HG03460 (cell line): ENCODE measurements around the gene CLASP1.
"Not testable (repeated sequence)": the region's sequence is repeated elsewhere in the genome, so short reads cannot be mapped to it uniquely, and the experiment has no call there.

Experiments used
- ATAC-seq: cut with Tn5 transposase; IDR thresholded peaks from one replicate; pipeline ENCODE4 v1.9.1; 2021; ENCODE audit not compliant: unreplicated experiment

The CLASP1 gene

DNA sequence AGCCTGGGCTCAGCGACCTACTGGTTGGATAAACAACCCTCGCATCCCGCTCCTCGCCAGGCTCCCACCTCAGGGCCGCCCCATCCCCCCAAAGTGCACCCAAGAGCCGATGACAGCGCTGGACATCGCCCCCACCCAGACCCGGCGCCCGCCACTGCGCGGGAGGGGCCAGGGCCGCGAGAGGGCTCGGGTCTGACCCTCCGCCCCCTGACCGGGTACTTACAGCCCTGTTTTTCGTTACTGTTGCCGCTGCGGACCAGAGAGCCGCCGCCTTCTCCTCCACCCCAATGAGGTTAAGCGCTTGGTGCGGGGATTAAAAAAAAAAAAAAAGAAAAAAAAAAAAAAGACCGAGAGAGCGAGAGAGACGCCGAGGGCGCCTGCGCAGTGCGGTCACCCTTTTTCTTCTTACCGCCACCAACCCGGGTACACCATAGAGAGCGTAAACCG, at the start of gene CLASP1:
Gene CLASP1 (minus strand): TSS at position 314 of the 447 bp plus-strand sequence. CDS start 43,567 bp downstream, outside the sequence.
- peak; percentile 33 for ATAC-seq

DNA sequence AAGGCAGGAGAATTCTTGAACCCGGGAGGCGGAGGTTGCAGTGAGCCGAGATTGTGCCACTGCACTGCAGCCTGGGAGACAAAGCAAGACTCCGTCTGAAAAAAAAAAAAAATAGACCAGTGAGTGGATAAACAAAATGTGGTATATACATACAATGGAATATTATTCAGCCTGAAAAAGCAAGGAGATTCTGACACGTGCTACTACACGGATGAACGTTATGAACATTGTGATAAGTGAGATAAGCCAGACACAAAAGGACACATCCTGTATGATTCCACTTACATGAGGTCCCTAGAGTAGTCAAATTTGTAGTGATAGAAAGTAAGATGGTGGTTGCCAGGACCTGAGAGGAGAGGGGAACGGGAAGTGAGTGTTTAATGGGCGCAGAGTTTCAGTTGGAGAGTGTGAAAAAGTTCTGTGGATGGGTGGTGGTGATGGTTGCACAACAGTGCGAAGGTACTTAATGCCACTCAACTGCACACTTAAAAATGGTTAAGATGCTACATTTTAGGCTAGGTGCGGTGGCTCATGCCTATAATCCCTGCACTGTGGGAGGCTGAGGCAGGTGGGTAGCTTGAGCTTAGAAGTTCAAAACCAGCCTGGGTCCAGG, 49.2 kb upstream of the CLASP1 start:
- ATAC-seq = no peak

DNA sequence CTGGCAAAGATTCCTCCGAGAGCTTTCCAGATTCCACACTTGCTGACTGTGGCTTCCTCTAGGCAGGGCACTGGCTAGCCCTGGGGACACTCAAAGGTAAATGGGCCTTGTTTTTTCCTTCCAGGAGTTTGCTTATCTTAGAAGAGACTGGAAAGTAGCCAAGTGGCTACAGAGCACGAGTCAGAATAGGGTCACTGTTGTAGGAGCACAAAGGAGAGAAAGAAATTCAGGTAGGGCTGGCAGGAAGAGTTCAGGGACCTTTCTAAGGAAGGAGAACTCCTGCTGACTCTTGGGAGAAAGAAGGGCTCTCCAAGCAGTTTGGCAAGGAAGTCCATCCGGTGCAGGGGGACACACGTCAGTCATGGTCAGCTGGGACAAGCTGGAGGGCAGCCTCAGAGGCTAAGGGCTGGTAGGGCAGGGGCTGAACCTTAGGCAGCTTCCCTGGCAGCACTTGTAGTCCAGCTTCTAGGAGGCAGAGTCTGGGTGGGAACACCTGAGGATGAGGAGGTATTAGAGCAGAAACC, 47.9 kb upstream of the CLASP1 start:
- no peak for ATAC-seq

DNA sequence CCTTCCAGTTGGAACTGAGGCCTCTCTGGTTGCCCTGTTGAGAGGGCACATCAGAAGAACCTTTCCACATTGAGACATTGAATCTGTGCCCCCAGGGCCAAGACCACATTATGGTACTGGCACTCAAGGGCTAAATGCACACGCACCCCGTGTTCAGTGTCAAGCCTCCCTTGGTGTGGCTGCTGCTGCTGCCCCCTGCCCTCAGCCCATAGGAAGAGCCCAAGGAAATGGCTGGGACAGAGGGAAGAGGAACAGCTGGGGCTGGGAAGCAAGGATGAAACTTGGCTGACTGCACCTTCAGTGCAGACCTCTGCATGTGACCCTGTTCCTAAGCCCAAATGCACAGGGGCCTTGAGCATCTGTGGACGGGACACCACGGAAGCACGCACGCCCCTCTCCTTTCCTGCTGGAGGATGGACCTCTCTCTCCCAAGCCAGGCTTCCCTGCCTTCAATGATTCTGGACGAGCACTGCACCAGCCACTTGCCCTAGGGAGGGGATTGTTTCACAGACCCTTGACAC, 47.2 kb upstream of the CLASP1 start:
- ATAC-seq = no peak

DNA sequence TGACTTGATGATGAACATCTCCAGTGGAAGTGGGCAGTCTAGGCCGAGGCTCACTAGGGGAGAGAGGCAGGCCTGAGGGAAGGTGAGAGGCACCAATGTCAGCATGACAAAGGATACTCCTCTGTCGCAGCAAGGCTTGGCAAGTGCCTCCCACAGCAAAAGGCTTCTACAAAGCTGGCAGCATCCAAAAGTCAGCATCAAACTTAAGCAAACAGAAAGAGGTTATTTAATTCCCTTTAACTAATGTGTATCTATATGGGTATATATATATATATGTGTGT, 45.8 kb upstream of the CLASP1 start:
- ATAC-seq = no peak

DNA sequence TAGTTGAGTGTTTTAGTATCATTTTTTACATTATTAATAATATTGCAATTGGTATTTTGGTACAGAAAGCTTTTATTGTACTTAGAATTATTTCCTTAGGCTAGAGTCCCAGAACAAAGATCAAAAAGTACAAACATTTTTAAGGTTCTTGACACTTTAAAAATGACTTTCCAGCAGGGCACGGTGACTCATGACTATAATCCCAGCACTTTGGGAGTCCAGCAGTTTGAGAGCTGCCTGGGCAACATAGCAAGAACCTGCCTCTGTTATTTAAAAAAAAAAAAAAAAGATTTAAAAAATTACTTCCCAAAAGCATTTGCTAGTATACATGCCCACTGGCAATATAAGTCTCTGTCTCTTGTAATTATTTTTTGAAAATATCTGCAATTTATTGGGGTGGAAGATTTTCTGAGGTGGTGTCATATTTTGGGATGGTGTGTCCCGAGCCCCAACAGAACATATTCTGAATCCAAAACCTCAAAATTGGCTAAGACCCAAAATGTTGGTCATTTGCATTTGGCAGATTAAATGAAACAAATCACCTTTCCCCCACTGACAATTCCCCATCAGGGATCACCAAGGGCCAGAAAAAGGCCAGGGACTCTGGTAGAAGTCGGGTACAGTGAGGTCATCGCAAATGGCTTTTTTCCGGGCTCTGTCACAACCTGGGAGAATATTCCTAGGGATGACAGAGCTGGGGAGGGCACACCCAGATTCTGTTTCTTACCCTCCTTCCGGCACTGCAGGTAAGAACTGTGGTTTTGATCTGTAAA, 45.3 kb upstream of the CLASP1 start:
- no peak for ATAC-seq

DNA sequence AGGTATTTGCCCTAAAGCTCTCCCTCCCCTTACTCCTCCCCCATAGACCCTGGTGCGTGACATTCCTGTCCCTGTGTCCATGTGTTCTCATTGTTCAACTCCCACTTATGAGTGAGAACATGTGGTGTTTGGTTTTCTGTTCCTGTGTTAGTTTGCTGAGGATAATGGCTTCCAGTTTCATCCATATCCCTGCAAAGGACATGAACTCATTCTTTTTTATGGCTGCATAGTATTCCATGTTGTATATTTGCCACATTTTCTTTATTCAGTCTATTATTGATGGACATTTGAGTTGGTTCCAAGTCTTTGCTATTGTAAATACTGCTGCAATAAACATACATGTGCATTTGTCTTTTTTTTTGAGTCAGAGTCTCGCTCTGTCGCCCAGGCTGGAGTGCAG, 41.3 kb upstream of the CLASP1 start:
- ATAC-seq = not testable (repeated sequence)

DNA sequence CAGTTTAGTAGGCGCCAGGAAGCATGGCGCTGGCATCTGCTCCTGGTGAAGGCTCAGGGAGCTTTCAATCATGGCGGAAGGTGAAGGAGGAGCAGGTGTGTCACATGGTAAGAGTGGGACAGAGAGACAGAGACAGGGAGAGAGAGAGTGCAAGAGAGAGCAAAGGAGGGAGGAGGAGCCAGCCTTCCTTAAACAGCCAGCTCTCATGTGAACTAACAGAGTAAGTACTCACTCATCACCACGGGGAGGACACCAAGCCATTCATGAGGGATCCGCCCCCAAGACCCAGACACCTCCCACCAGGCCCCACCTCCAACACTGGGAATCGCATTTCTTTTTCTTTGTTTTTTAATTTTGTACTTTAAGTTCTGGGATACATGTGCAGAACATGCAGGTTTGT, 40.8 kb upstream of the CLASP1 start:
- no peak for ATAC-seq

DNA sequence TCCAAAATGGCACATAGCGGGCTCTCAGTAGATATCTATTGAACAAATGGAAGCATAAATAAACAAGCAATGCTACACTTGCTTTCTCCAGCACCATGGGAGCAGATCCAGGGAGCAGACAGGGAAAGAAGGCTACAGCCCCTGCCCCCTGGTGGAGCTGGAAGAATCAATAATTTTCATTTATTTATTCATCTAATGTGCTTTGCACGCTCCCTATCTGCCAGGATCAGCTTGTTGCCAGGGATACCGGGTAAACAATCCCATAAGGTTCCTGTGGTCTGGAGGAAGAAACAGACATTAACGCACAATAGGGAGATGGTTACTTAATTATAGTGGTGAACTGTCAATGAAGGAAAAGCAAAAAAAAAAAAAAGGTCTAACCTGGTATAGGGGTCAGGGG, 40.1 kb upstream of the CLASP1 start:
- ATAC-seq = no peak

DNA sequence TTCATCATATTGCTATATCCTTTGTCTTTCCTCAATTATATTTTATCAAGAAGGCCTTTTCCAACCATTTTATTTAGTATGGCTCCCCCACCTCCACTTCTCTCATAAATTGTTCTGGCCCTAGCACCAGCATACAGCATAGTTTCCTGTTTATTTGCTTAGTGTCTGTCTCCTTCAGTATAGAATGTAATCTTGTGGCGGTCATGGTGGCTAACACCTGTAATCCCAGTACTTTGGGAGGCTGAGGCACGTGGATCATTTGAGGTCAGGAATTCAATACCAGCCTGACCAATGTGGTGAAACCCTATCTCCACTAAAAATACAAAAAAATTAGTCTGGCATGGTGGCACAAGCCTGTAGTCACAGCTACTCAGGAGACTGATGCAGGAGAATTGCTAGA, 39.6 kb upstream of the CLASP1 start:
- ATAC-seq = no peak

DNA sequence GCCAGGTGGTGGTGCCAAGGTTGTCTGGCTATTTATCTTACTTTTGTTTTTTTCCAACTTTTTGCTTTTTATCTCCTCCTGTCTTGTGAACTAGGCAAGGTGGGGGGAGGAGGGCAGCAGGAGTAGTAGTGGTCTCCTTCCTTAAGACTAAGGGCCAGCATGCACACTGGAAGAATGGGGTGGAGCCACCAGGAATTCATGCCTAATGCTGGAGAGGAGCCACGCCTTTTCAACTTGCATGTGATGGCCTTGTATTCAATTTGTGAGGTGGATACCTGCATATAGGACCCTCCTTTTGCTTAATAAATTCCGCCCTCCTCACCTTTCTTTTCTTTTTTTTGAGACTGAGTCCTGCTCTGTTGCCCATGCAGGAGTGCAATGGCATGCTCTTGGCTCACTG, 37.6 kb upstream of the CLASP1 start:
- ATAC-seq = no peak

DNA sequence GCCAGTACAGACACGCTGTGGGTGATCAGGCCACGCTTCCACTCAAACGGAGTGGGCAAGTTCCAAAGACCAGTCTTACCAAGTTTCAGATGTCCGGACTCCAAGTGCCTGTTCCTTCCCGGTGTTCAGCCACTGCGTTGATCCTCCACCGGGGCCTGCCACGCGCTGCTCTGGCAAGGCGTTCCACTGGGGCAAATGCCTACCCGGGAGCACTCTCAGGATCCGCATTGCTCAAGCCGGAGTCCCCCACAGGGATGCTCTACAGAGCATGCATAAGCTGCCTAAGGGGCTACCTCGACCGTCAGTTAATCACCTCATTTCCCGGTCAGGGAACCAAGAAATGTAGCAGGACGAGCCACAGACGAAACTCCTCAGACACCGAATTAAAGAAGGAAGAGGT, 37.0 kb upstream of the CLASP1 start:
- ATAC-seq = no peak

DNA sequence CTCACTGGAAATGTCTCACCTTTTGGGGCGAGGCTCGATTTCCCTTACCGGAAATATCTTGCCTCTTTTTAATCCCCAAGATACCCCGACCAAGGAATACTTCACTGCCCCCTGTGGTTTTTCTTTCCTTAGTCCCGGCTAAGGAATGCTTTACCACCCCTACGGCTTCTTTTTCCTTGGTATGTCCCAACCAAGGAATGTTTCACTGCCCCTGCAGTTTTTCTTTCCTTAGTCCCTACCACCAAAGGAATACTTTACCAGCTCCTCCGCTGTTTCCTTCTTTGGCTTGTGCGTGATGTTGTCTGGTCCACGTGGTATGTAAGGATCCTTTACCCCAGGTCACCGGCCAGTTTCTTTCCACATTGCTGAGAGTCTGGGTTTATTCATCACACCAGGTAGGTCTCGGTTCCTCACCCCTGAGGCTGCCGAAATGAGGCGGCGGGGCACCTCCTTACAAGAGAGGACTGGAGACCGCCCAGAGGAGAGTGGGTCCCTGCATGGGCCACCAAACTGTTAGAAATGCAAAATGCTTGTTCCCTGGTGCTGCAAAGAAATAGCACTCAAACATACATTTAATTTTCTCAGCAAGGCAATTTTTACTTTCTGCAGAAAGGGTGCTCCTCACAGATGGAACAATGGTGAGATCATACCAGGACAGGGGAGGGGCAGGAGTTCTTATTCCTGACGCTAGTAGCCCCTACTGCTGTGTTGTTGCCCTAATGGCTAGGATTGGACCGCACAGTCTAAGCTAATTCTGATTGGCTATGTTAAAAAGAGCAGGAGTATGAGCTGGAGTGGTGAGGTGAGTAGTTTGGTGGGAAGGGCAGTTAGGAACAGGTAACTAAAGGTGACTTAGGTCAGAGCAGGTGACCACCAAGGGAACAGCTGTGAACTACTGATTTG, 33.4 kb upstream of the CLASP1 start:
- ATAC-seq = no peak

DNA sequence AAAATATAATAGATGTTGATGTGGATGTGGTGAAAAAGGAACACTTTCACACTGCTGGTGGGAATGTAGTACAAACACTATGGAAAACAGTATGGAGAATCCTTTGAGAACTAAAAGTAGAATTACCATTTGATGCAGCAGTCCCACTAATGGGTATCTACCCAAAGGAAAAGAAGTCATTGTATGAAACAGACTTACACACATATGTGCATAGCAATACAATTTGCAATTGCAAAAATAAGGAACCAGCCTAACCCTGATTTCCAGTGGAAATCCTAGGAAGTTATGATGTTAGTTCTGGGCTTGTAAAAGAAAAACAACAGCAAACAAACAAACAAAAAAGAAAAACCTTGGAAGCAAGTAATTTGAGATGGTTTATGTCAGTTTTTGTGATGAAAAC, 28.6 kb upstream of the CLASP1 start:
- ATAC-seq = no peak

DNA sequence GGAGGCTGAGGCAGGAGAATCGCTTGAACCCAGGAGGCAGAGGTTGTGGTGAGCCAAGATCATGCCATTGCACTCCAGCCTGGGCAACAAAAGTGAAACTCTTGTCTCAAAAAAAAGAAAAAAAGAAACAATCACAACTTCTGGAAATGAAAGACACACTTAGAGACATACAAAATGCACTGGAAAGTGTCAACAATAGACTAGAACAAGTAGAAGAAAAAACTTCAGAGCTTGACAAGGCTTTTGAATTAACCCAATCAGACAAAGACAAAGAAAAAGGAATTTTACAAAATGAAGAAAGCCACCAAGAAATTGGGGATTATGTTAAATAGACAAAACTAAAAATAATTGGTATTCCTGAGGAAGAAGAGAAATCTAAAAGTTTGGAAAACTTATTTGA, 22.4 kb upstream of the CLASP1 start:
- ATAC-seq = not testable (repeated sequence)

DNA sequence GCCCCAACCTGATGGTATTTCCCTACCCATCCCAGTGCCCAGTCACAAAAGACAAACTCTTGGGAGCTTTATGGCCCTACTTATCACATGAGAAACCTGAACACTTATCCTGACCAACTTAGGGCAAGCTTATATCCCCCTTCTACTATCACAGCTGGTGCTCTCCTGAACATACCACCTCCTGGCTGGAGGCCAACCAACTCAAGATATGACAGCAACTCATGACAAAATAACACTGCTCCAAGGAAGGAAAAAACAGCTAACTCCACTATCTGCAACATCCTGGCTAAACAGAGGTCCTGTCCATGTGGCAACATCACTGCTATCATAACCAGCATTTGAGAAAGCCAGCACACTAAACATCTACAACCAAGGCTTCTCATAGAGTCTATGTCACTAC, 20.9 kb upstream of the CLASP1 start:
- no peak for ATAC-seq

DNA sequence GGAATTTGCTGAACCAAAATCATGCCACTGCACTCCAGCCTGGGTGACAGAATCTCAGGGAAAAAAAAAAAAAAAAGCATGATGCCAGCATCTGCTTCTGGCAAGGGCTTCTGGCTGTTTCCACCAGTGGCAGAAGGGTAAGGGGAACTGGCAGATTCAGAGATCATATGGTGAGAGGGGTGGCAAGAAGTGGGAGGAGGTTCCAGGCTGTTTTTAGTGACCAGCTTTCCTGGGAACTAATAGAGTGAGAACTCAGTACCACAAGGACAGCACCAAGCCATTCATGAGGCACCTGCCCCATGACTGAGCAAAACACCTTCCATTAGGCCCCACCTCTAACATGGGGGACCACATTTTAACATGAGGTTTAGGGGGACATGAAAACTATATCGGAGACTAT, 18.4 kb upstream of the CLASP1 start:
- ATAC-seq = no peak

DNA sequence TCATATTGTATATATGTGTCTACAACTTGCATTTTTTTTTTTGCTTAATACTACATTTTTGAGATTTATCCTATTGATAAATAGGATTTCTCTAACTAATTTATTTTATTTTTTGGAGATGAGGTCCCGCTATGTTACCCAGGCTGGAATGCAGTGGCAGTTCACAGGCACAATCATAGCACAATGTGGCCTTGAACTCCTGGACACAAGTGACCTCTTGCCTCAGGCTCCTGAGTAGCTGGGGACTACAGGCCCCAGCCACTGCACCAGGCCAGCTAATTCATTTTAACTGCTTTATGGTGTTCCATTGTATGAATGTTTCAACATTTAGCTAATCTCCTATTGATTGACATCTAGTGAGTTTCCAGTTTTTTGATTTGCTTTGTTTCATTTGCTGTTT, 16.8 kb upstream of the CLASP1 start:
- no peak for ATAC-seq

DNA sequence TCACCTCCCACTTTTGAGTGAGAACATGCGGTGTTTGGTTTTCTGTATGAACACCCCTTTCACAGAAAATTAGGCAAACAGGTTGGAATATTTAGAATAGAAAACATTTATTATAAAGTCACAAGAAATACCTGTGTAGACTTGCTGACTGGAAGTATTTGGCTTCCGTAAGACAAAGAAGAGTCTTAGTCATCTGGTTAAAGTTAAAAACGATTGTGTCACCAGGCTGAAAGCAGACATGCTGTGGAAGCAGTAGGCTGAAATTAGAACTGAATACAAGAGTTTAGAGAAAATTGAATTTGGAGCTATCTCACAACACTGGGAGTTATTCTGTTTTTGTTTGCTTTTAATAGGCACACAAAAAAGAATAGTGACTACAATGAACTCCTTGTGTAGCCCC, 16.2 kb upstream of the CLASP1 start:
- no peak for ATAC-seq

DNA sequence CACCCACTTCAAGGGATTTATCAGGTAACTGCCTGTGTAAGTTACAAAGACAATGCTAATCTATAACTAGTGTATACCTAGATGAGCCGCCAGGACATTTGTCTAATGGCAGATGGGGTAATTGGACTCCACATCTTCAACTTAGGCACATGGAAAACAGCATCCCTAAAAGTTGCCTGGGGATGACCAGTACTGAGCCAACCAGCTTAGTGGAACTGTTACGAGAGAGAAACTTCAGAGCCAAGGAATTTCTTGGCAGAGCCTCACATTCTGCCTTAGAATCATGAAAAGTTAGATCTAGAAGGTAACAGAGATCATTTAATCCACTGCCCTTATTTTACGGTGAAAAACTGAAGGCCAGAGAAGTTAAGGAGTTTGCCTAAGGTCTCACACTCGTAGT, 15.5 kb upstream of the CLASP1 start:
- no peak for ATAC-seq

DNA sequence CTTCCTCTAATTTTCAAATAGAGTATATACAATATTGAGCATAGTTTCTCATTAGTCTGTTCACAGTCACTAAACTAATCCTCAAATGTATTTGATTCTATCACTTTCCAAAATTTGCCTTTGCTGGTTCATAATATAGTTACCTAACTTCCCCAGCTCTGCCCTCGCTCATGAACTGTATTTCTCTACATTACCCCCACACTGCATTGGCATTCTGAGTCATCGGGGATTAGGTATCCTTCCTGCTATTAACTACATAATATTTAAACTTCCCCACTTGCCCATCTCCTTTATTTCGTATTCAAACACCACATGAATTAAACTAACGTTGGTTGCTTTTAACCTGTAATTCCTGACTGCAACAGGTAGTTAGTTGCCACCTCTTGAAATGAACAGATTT, 14.8 kb upstream of the CLASP1 start:
- ATAC-seq = no peak

DNA sequence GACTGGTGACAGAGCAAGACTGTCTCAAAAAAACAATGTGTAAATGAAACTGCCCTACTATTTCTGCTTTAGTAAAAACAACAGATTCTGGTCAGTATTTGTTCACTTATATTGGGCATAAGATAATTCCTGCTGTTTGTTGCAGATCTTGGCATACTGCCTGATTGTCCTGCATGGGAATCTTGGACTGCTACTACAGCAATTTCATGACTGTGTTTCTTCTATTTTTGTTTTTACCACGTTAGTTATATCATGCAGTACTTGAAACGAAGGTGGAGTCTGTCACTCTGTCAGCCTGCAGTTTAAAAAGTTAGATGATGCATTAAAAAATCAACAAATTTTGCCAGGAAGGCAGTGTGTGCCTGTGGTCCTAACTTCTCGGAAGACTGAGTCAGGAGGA, 14.2 kb upstream of the CLASP1 start:
- no peak for ATAC-seq
